Nucleus accumbens (tissue), 56 donors: Measurements from ENCODE around the gene IFTAP.

Experiments
- DNase-seq, 56 donors: peaks; one replicate each; lab custom pipeline; 2025; lab: John Stamatoyannopoulos, UW

The IFTAP gene

DNA sequence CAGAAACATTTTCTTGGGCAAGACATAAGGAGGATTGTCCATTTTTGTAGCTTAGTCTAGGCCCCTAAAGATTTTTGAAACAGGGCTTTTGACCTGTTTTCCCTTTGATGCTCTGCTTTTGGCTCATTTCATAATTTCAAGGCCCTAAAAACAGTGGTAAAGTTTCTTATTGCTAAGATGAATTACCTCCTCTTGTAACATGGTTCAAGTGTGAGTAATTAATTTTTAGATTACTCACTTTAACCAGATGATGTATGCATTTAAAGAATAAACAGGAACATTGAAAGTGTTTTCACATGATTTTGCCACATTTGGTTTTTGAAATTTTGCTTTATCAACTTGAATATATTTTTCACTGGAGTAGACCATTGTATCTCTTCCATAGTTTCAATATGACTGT lies 2.6 kb downstream of the IFTAP start:
- no peak for DNase-seq

DNA sequence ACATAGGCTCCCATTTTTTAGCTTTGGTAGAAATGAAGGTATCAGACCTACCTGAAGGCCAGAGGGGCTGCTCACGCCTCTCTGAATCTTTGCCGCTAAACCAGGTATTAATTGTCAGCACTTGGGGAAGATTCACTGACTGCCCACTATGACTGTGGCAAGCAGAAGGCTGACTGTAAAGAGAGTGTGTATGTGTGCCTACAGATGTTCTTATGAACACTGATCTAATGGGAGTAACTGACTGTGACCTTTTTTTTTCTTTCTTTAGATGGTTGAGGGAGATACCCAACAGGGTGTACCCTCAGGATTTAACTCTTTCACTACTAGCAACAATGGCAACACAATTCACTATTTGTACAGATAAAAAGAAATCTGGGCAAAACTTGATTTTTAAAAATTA lies 3.7 kb downstream of the IFTAP start, which contains the start of gene RAG2:
RAG2 (minus strand) TSS at position 186 of the 400 bp plus-strand sequence. CDS start 4,068 bp downstream, outside the sequence.
- no peak for DNase-seq

DNA sequence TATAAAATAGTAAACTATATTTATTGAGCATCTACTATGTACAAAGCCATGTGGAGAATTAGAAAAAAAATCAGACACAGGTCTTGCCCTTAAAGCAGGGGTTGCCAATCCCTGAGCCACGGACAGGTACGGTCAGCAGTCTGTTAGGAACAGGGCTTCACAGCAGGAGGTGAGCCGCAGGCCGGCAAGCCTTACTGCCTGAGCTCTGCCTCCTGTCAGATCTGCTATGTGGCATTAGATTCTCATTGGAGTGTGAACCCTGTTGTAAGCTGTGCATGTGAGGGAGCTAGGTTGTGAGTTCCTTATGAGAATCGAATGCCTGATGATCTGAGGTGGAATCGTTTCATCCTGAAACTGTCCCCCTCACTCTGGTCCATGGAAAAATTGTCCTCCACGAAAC lies 5.9 kb downstream of the IFTAP start:
- no peak for DNase-seq

DNA sequence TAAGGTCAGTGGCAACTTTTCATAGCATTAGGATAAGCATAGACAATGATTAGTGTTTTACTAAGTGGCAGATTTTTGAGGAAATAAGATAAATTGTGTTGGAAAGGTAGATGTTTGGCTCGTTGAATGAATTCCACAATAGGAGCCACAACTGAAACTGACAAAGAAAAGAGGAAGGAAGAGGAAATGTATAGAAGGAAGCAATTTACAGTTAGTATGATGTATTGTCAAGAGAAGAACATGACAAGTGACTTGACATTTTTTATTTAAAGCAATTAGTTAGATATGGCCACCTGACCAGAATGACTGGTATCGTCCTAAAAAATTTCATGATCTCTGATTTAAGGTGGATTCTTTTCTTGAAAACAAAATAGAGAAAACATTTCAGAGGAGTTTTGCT lies 6.9 kb downstream of the IFTAP start:
- no peak for DNase-seq

DNA sequence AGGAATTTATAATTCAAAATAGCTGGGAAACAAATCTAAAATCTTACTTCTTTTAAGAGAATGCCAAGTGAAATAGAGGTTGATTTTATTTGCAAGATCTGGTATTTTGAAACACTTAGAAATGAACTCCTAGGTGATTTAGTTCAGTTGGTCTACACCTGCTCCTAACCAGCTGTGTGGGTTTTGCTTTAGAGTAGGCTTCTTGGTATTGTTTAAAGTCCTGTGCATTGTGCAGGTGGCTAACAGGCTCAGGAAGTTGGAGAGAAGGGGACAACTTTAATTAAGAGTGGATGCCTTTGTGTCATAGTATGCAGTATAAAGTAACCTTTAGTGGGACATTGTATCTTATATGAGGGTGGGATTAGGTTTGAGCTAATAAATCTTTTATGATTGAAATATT lies 7.8 kb downstream of the IFTAP start:
- DNase-seq: no peak

DNA sequence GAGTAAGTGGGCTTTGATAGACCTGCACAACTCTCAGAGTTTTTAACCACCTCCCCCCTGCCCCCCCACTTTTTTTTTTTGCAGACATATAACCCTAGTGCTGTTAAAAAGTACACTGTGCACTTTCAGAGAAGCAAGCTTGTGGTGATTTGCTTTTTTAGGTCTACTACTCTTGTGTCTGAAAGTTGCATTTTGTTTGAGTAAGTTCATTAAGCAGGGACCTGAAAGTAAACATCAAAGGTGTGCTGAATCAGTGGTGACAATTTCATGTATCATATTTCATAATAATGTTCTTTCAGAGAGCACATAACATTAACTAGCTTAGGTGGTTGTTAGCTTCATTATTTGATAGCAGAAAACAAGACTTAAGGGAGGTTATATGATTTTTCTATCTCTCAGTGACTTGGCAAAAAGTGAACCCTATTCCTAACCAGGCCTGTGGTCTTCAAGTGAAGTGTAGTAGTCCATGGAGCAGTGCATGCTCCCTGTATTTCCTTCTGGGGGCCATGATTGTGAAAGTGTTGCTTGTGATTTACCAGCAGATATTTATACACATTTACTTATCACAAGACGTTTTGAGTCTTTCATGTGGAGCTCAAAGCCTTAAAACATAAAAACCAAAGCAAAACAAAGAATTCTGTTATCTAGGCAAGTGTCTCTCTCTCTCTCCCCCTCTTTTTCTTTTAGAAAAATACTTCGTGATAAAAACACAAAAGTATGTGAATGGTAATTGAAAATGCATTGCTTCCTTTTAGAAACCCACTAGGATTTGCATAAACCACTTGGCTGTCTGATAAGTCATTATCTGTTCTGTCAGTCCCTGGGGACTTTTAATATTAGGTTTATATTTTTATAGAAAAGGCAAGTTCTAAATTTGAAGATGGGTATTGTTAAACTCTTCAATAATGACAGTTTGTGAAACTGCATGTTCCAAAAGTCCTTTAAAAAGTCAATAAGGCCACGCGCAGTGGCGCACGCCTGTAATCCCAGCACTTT lies 11.2 kb downstream of the IFTAP start:
- no peak for DNase-seq

DNA sequence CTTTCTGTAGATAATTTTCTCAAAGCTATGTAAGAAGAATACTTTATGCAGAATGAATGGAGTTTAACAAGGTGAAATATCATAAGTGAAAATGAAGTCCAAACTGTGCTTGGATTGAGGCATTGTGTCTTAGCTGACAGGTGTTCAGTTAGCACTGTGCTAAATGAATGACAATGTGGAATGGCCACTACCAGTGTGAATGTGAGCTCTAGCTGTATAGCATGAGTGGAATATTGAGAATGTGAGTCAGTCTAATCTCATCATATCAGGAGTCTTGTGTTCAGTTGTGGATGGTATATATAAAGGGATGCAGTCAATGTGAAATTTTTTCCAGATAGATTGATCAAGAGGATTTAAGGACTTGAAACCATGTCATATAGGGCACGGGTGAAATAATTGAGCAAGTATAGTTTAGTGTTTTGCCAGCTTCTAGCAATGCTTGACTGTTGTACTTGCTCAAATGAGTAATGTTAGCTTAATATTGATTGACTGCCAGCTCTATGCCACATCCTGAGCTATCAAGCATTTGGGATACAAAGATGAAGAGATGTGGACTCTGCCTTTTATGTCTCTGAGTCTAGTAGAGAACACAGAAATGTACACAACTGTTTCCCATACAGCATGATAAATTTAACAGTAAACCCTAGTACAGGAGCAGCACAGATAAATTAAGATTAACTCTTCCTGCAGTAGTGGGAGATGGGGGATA lies 14.3 kb downstream of the IFTAP start:
- DNase-seq: no peak

DNA sequence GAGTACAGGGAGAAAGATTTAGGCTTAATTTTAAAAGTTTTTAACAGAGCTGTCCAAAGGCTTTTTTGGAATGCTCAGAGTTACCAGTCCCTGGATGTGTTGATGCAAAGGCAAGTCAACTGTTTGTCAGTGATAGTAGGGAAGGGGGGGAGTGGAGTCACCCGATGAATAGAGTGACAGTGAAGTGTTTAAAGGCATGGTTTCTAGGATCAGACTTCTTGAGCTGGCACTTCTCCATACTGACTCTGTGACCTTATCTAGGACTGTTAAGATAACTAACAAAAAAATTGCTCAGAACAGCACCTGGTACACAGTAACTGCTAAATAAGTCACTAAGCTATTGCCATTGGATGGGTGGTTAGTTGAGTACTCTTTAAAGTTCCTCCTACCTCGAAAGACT lies 15.1 kb downstream of the IFTAP start:
- no peak for DNase-seq

DNA sequence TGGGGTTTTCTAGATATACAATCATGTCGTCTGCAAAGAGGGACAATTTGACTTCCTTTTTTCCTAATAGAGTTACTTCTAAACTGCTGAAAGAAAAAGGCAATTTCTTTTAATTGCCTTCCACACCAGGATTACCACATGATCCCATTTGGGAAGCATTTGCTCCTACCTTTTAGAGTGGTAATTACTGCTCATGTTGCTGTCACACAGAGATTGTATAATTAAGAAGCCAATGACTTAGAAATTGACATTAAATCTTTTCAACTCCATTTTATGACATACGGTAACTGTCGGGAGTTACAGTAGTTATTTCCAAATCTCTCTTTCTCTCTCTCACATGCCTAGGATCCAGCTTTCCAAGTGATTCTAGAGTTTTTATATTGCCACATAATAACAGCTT lies 21.5 kb downstream of the IFTAP start:
- no peak for DNase-seq

DNA sequence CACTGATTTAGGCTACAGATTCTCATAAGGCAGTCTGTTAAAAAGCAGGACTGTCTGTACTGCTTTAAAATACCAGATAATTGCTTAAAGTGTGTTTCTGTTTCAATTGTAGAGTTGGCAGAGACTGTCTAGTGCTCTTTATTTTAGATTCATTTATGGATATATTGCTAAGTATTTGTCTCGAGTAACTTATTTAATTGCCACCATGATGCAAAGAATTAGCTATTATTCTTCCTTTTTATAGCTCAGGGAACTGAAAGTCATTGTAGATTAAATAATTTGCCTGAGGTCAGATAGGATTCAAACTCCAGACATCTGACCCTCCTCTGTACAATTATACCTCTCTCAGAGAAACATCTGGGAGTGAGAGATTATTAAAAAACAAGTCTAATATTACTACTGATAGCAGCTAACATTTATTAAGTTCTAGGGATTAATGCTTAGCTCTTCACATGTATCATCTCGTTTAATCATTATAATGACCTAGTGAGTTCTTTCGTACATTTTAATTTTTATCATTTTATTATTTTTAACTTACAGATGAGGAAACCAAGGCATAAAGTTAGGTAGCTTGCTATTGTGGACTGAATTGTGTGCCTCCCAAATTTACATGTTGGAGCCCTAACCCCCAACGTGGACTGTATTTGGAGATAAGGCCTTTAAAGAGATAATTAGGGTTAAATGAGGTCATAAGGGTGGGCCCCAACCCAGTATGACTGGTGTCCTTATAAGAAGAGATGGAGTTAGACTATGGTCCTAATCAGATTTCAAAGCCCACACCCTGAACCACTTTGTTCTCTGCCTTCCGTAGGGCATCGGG lies 23.5 kb downstream of the IFTAP start:
- no peak for DNase-seq

DNA sequence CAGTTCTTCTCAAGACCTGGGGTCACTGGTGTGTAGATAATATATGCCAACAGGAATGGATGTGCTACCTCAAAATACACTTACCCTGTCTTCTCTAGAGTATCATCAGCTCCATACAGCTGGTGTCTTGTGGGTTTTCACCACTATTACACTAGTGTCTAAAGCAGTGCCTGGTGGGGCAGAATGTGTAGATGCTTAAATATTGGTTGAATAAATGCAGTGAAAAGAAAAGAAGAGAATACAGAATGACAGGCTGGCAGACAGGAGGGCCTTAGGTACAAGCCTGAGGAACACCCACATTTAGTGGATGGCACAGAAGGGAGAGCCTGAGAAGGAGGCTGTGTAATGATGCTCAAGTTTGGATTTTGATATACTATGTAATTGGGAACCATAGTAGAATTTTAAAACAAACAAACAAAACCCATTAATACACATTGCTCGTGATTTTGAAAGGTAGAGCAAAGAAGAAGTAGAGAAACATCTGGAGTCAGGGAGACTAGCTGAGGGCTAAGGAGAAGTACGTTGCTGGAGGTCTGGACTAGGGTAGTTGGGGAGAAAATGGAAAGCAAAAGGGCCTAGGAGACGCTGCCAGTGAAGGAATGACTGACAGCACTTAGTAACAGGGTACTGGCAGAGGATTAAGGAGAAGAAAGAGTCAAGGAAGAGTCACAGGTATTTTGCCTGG lies 24.2 kb downstream of the IFTAP start:
- no peak for DNase-seq

DNA sequence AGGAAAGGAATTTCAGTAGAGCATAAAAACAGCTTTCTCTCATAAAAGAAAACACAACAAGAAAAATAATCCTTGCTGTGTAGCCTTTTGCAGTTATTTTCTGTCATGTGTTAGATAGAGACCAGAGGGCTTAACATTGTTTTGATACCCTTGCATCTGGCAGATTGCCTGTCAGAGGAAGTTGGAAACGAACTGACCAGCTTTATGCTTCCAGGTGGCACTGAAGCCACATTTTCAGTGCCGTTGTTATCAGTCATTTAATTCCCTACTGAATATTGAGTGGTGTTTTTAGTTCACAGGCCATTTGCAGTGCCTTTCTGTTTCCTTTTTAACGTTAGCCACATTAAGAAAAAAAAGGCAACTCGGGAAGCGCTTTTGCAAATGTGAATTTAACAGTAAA lies 25.2 kb downstream of the IFTAP start:
- DNase-seq: no peak

DNA sequence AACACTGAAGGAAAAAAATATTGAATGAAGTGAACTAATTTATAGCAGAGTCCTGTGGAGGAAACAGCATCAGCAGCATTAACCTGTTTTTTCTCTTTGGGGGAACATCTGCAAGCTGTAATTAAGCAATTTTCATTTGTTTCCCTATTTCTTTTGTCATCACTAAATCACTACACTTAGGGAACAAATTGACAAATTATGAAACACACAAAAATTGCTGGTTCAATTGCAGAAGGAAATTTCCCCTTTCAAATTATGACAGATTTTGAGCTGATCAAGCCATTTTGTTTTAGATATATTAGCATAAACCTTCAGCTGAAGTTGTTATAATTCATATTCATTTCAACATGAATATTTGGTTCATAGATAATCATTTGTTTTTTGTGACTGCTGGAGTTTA lies 25.9 kb downstream of the IFTAP start:
- DNase-seq: no peak

DNA sequence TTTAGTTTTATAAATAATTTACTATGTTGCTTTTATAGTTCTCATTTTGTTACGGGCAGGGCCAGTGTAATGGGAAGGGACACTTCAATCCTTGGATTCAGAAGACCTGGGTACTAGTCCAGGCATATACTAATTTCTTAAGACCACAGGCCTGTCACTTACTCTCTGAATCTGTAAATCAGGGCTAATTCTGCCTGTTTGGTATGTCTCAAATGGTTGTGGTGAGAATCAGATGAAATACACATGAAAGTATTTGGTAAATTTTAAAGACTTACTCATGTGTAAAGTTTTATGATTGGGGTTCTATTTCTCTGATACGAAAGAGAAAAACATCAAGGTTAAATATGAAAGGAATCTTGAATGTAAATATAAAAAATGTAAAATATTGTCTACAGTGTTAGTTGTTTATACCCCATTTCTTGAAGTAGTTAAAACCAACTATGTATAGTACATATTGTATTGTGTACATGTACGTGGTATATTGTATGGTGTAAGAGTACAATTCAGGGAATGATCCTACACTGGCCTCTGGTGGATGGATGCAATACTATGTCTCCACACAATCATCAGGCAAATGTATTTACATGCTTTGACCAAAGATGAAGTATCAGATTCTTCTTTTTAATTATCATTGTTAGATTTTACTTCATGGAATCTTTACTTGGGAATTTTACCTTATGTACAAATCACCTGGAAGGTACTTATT lies 28.3 kb downstream of the IFTAP start:
- no peak for DNase-seq

DNA sequence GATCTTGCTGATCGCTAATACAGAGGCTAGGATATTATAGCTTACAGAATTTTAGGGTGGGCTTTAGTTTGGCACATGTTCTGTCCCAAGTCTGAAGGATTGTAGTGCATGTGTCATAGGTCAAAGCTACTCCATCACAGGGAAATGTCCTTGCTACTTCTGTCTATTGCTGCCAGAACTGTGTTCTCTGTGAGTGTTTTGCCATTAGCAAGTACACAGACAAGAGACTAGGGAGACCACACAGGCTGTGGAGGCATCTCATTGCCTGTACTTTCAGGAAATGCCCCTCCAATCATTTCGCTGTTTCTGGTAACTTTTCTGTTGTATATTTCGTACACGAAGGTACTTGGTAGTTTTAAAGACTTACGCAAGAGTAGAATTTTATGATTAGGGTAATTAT lies 29.2 kb downstream of the IFTAP start:
- DNase-seq: no peak

DNA sequence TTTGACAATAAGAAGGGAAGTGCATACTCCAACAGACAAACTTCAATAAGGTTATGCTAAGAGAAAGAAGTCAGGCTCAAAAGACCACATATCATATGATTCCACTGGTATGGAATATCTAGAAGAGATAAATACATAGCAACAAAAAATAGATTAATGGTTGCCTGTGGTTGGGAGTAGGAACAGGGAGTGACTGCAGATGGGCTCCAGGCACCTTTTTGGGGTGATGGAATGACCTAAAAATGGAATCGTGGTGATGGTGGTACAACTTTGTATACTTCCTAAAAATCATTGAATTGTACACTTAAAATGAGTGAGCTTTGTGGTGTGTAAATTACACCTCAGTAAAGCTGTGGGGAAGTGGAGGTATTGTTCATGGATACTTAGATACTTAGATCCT lies 32.7 kb downstream of the IFTAP start:
- DNase-seq: no peak

DNA sequence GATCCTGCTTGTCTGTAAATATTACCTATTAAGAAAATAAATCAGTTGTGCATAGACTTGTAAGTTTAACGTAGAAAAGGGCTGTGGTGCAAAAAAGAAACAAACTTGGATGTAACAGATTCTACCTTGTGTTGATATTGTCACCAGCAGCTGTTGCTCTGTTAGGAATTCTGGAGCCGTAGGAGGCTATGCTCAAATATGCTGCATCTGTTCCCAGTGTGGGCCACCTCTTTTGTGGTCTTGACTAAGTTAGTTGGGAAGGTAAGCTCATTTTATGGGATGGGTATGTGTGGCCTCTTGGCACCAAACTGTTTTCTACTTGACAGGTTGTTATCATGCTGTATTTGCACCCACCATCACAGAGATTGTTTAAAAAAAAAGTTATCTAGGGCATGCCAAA lies 33.2 kb downstream of the IFTAP start:
- DNase-seq: no peak

DNA sequence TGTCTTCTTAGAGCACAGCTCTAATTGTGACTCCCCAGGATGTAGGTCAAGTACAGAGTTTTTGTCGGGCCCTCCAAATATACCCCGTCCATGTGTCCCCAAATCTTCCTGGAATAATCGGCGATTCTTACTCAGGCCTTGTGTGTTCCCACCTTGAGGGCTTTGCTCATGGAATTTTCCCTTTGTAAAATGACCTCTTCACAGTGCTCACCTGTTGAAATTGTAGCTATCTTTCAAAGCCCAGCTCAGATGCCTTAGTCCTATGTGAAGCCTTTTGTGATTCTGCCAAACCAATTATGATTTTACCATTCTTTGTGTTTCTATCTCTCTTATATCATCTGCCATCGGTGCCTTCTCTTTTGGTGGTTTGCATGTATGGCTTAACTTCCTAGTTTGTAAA lies 33.8 kb downstream of the IFTAP start:
- DNase-seq: no peak

DNA sequence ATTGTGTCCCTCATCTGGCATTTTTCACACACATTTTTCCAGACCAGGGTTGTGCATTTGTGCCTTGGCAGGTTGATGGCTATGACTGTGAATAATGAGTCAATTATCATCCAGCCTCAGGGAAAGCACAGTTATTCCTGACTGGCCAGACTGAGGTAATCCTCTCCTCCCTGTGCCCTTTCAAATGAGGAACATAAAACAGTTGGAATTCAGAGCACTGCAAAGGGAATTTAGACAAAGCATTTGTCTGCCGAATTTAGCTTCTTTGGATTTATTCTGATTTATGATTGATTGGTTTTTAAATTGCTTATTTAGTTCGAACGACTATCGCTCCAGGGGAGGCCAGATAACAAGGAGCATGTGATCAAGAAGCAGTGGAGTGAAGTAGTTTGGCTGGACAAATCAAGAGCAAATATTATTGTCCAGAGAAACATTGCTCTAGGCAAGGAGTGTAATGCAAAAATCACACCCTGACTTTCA lies 34.5 kb downstream of the IFTAP start:
- DNase-seq: no peak

DNA sequence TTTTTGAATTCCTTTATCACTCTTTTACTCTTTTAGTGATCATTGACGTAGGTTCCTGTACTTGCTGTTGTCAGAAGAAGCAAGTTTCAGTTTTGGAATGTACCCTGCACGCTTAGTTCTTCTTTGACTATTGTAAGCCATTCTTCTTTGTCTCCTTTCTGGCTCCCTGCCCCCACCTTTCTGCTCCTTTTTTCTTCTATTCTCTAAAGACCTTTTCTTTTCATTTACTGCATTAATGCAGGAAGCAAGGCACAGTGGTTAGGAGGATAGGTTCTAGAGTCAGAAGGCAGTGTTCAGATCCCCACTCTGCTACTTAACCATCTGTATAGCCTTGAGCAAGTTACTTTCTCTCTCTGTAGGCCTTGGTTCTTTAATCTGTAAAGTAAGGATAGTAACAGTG lies 37.5 kb downstream of the IFTAP start:
- DNase-seq: no peak
